ENCODE results near the gene PDE4A. TPM values are rescaled to one million over a fixed set of nuclear protein-coding genes. Genes with fewer than 3 reads are reported as not detected.
"Not testable (repeated sequence)": the region's sequence is repeated elsewhere in the genome, so short reads cannot be mapped to it uniquely, and the experiment has no call there.

The PDE4A gene
- total RNA-seq = 67.7 and 71.1 TPM in 2 replicates

GRCh38 chr19:10420444-10421239 is at the start of gene PDE4A:
TSS of gene PDE4A (plus strand) at chr19:10420538. CDS start at chr19:10420765, 227 bp downstream.
- intact Hi-C loops (cut with micrococcal nuclease) = no loop called here
- H3K27me3 Mint-ChIP-seq (ENCODE audit: insufficient read depth) = peaks cover 4% of the 10 kb centered on the region

GRCh38 chr19:10372690-10373089 is 47.6 kb upstream of the PDE4A start:
- Mint-ChIP-seq H3K9me3 (no peaks in the 10 kb centered on the region), H3K27ac (no peak overlapping the region), H3K4me3 (no peak overlapping the region), H3K36me3 (ENCODE audit: low read depth) (peaks cover 21% of the 10 kb centered on the region), H3K4me1 (ENCODE audit: low read depth) (peaks cover 5% of the 10 kb centered on the region), H3K27me3 (ENCODE audit: insufficient read depth) (no peaks in the 10 kb centered on the region)
- intact Hi-C loops (cut with micrococcal nuclease) = no loop called here
- no peak for DNase-seq (ENCODE audit: low spot score)

More at GRCh38 chr19:10420444-10421239, at the start of gene PDE4A:
- H3K4me1 Mint-ChIP-seq (ENCODE audit: low read depth) = peaks cover 66% of the 10 kb centered on the region
- no peaks in the 10 kb centered on the region for H3K9me3 Mint-ChIP-seq
- peak; percentile 75 for DNase-seq (ENCODE audit: low spot score)
- H3K4me3 Mint-ChIP-seq = peak within 1 kb of the TSS; percentile 93
- H3K27ac Mint-ChIP-seq = peak within 1 kb of the TSS; percentile 88
- H3K36me3 Mint-ChIP-seq (ENCODE audit: low read depth) = peaks cover 11% of the 10 kb centered on the region

- peaks cover 18% of the 10 kb centered on the region for H3K4me1 Mint-ChIP-seq (ENCODE audit: low read depth)
These were observed 45.4 kb upstream of the PDE4A start for GRCh38 chr19:10374931-10375330.

GRCh38 chr19:10377140-10377640 is 43.1 kb upstream of the PDE4A start:
- H3K4me1 Mint-ChIP-seq (ENCODE audit: low read depth) = peaks cover 27% of the 10 kb centered on the region
- peak overlapping the region; percentile 91 for H3K27ac Mint-ChIP-seq
- H3K9me3 Mint-ChIP-seq; H3K27me3 Mint-ChIP-seq (ENCODE audit: insufficient read depth); DNase-seq (ENCODE audit: low spot score); intact Hi-C loops (cut with micrococcal nuclease): not testable (repeated sequence)
- H3K36me3 Mint-ChIP-seq (ENCODE audit: low read depth) = peaks cover 29% of the 10 kb centered on the region
- H3K4me3 Mint-ChIP-seq = peak overlapping the region; percentile 56

More at GRCh38 chr19:10374931-10375330, 45.4 kb upstream of the PDE4A start:
- intact Hi-C loops (cut with micrococcal nuclease) = no loop called here
- H3K27ac Mint-ChIP-seq = no peak overlapping the region
- H3K4me3 Mint-ChIP-seq = no peak overlapping the region
- peaks cover 1% of the 10 kb centered on the region for H3K27me3 Mint-ChIP-seq (ENCODE audit: insufficient read depth)
- no peaks in the 10 kb centered on the region for H3K9me3 Mint-ChIP-seq
- DNase-seq (ENCODE audit: low spot score) = no peak
- peaks cover 26% of the 10 kb centered on the region for H3K36me3 Mint-ChIP-seq (ENCODE audit: low read depth)

- intact Hi-C loops (cut with micrococcal nuclease) = no loop called here
- Mint-ChIP-seq H3K27ac (no peak overlapping the region), H3K9me3 (no peaks in the 10 kb centered on the region), H3K27me3 (ENCODE audit: insufficient read depth) (peaks cover 1% of the 10 kb centered on the region), H3K36me3 (ENCODE audit: low read depth) (peaks cover 29% of the 10 kb centered on the region), H3K4me1 (ENCODE audit: low read depth) (peaks cover 27% of the 10 kb centered on the region), H3K4me3 (peak overlapping the region; percentile 22)
- DNase-seq (ENCODE audit: low spot score) = no peak
These were observed 42.2 kb upstream of the PDE4A start for GRCh38 chr19:10378124-10378523.

- H3K36me3 Mint-ChIP-seq (ENCODE audit: low read depth) = peaks cover 24% of the 10 kb centered on the region
- H3K27ac Mint-ChIP-seq = peak overlapping the region; percentile 97
- H3K27me3 Mint-ChIP-seq (ENCODE audit: insufficient read depth) = peaks cover 3% of the 10 kb centered on the region
- no peaks in the 10 kb centered on the region for H3K9me3 Mint-ChIP-seq
- no peak for DNase-seq (ENCODE audit: low spot score)
- peak overlapping the region; percentile 95 for H3K4me3 Mint-ChIP-seq
- intact Hi-C loops (cut with micrococcal nuclease) = loop anchor here (1.0 to 10.0 kb wide), 7 partner anchors 23 to 545 kb away; partner anchors contain the start of genes CDC37, DNMT1, ICAM1 and PIN1
- H3K4me1 Mint-ChIP-seq (ENCODE audit: low read depth) = peaks cover 27% of the 10 kb centered on the region
These were observed 40.4 kb upstream of the PDE4A start for GRCh38 chr19:10379880-10380312.

- no peaks in the 10 kb centered on the region for H3K9me3 Mint-ChIP-seq
- peak within 1 kb of the TSS; percentile 95 for H3K4me3 Mint-ChIP-seq
- peaks cover 22% of the 10 kb centered on the region for H3K36me3 Mint-ChIP-seq (ENCODE audit: low read depth)
These were observed 39.8 kb upstream of the PDE4A start, which contains the start of gene TYK2 for GRCh38 chr19:10380313-10381102. TSS of gene TYK2 (minus strand) at chr19:10380572. CDS start at chr19:10378406, 2,166 bp downstream.

GRCh38 chr19:10383223-10383499 is 37.2 kb upstream of the PDE4A start:
- peaks cover 22% of the 10 kb centered on the region for H3K4me1 Mint-ChIP-seq (ENCODE audit: low read depth)
- H3K27ac Mint-ChIP-seq; H3K4me3 Mint-ChIP-seq; DNase-seq (ENCODE audit: low spot score); H3K9me3 Mint-ChIP-seq; H3K27me3 Mint-ChIP-seq (ENCODE audit: insufficient read depth): not testable (repeated sequence)
- intact Hi-C loops (cut with micrococcal nuclease) = loop anchor here (10.0 kb wide), 1 partner anchor 188 kb away; the partner anchor contains the start of gene DNMT1
- peaks cover 15% of the 10 kb centered on the region for H3K36me3 Mint-ChIP-seq (ENCODE audit: low read depth)

More at GRCh38 chr19:10380313-10381102, 39.8 kb upstream of the PDE4A start, which contains the start of gene TYK2:
- peak; percentile 98 for DNase-seq (ENCODE audit: low spot score)
- intact Hi-C loops (cut with micrococcal nuclease) = loop anchor here (1.0 to 10.0 kb wide), 7 partner anchors 23 to 545 kb away; partner anchors contain the start of genes CDC37, DNMT1, ICAM1 and PIN1
- Mint-ChIP-seq H3K27me3 (ENCODE audit: insufficient read depth) (peaks cover 3% of the 10 kb centered on the region), H3K27ac (peak within 1 kb of the TSS; percentile 97), H3K4me1 (ENCODE audit: low read depth) (peaks cover 27% of the 10 kb centered on the region)

- DNase-seq (ENCODE audit: low spot score) = no peak
- Mint-ChIP-seq H3K4me3 (no peak overlapping the region), H3K27ac (no peak overlapping the region), H3K9me3 (no peaks in the 10 kb centered on the region), H3K27me3 (ENCODE audit: insufficient read depth) (peaks cover 1% of the 10 kb centered on the region), H3K36me3 (ENCODE audit: low read depth) (peaks cover 9% of the 10 kb centered on the region), H3K4me1 (ENCODE audit: low read depth) (peaks cover 18% of the 10 kb centered on the region)
- intact Hi-C loops (cut with micrococcal nuclease) = loop anchor here (10.0 kb wide), 1 partner anchor 190 kb away; the partner anchor contains the start of gene DNMT1
These were observed 35.8 kb upstream of the PDE4A start for GRCh38 chr19:10384580-10384979.

GRCh38 chr19:10388957-10389356 is 31.4 kb upstream of the PDE4A start:
- peak; percentile 61 for DNase-seq (ENCODE audit: low spot score)
- intact Hi-C loops (cut with micrococcal nuclease) = loop anchor here (1.0 to 10.0 kb wide), 5 partner anchors 120 to 458 kb away; partner anchors contain the start of gene DNMT1
- Mint-ChIP-seq H3K27me3 (ENCODE audit: insufficient read depth) (no peaks in the 10 kb centered on the region), H3K36me3 (ENCODE audit: low read depth) (peaks cover 20% of the 10 kb centered on the region), H3K27ac (no peak overlapping the region), H3K4me3 (no peak overlapping the region), H3K4me1 (ENCODE audit: low read depth) (peaks cover 11% of the 10 kb centered on the region), H3K9me3 (no peaks in the 10 kb centered on the region)

- H3K4me1 Mint-ChIP-seq (ENCODE audit: low read depth) = peaks cover 11% of the 10 kb centered on the region
- DNase-seq (ENCODE audit: low spot score) = no peak
- peaks cover 22% of the 10 kb centered on the region for H3K36me3 Mint-ChIP-seq (ENCODE audit: low read depth)
- H3K4me3 Mint-ChIP-seq = no peak overlapping the region
- no peak overlapping the region for H3K27ac Mint-ChIP-seq
- no peaks in the 10 kb centered on the region for H3K9me3 Mint-ChIP-seq
- no peaks in the 10 kb centered on the region for H3K27me3 Mint-ChIP-seq (ENCODE audit: insufficient read depth)
- intact Hi-C loops (cut with micrococcal nuclease) = loop anchor here (1.0 to 10.0 kb wide), 6 partner anchors 46 to 459 kb away; partner anchors contain the start of gene DNMT1
These were observed 30.5 kb upstream of the PDE4A start for GRCh38 chr19:10389863-10390262.

GRCh38 chr19:10390652-10391286 is 29.6 kb upstream of the PDE4A start:
- Mint-ChIP-seq H3K4me3 (no peak overlapping the region), H3K9me3 (no peaks in the 10 kb centered on the region), H3K4me1 (ENCODE audit: low read depth) (peaks cover 11% of the 10 kb centered on the region), H3K27me3 (ENCODE audit: insufficient read depth) (no peaks in the 10 kb centered on the region), H3K36me3 (ENCODE audit: low read depth) (peaks cover 26% of the 10 kb centered on the region), H3K27ac (peak overlapping the region; percentile 40)
- intact Hi-C loops (cut with micrococcal nuclease) = loop anchor here (1.0 kb wide), 1 partner anchor 46 kb away; no protein-coding TSS in a partner anchor
- peak; percentile 47 for DNase-seq (ENCODE audit: low spot score)
